Measurements from ENCODE around the gene CFDP1.
A peak's percentile ranks its signal among the peaks of the same experiment; 100 is the strongest.

DNA sequence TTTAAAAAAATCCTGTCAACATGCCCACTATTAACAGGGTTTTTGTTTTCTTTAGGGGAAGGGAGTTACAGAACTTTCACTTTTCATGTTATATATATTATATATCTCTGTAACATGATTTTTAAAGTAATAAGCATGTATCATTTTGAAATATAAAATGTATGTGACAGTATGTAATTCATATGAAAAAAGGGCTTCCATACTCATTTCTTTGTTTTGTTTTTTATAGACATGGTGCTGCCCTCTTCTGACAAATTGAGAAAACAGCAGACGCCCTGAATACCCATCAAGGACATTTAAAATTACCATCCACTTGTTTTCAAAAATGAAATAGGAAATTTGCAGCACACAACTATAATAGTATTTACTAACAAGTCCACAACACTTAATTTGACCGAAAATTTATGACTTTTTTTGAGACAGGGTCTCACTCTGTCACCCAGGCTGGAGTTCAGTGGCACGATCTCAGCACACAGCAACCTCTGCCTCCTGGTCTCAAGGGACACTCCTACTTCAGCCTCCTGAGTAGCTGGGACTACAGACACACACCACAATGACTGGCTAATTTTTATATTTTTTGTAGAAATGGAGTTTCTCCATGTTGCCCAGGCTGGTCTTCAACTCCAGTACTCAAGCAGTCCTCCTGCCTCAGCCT is 30.4 kb downstream of the CFDP1 start:
- peak; percentile 61 to 68 (median 64) for TF ChIP-seq CTCF (IDR thresholded peaks at IDR 0.05)
- no peak for TF ChIP-seq POLR2AphosphoS5 (IDR thresholded peaks at IDR 0.05)
- no peak for TF ChIP-seq EP300 (IDR thresholded peaks at IDR 0.05; ENCODE audit: low read depth)
- TF ChIP-seq POLR2A (IDR thresholded peaks at IDR 0.05) = no peak
